HCT116 (cell line): Measurements from ENCODE around the gene COL26A1. TPM values are rescaled to one million over a fixed set of nuclear protein-coding genes. Genes with fewer than 3 reads are reported as not detected.

ENCODE experiments used
- ATAC-seq: fragments of 200-7000 bp; cut with Tn5 transposase; 2 replicates; pipeline ENCODE4 v1.9.1; 2020; ENCODE audit warnings: mild to moderate bottlenecking, moderate library complexity
- BruUV-seq: library from RNA; stranded (reverse); fragments of 400-500 nt; replicated peaks from 2 replicates; lab custom pipeline; 2021; lab: Mats Ljungman, UMichigan
- CTCF ChIA-PET: fragments of 300-600 bp; sonication (Branson Sonifier 250); formaldehyde crosslinking; loops from one replicate; lab custom pipeline; 2021; ENCODE audit warnings: antibody characterized with exemption; lab: Charles Lee
- POLR2A ChIA-PET: fragments of 300-600, 350-600 bp; sonication (Branson Sonifier 250); formaldehyde crosslinking; loops from one replicate; lab custom pipeline; 2021; ENCODE audit warnings: antibody characterized with exemption; lab: Charles Lee
- RAD21 ChIA-PET, 2 experiments: fragments of 300-600 bp; sonication (Branson Sonifier 250); formaldehyde crosslinking; loops; one replicate each; lab custom pipeline; 2023; ENCODE audit warnings: low total read pairs in 2 of 2; ENCODE audit not compliant: uncharacterized antibody in 2 of 2, unreplicated experiment in 2 of 2, low non-redundant PET in 1 of 2; lab: Charles Lee
- DNase-seq: peaks from one replicate; pipeline ENCODE4 v3.0.0-alpha.2; 2010; ENCODE audit warnings: low read depth, low spot score
- H2AFZ ChIP-seq: fragments of 200-600 bp; shearing (Covaris generic), sonication (generic); 2 replicates; pipeline ENCODE4 v1.6.1; 2017; ENCODE audit warnings: low read depth, mixed run types, mixed read lengths, antibody characterized with exemption, low read length; ENCODE audit not compliant: poor library complexity, severe bottlenecking
- H3K27ac ChIP-seq: 2 replicates; pipeline ENCODE4 v1.5.1; 2012; ENCODE audit warnings: low read depth, low read length
- H3K27me3 ChIP-seq: fragments of 200-600 bp; sonication (generic); 2 replicates; pipeline ENCODE4 v1.6.1; 2016; ENCODE audit warnings: mixed run types, low read length, mixed read lengths; ENCODE audit not compliant: insufficient read depth
- H3K36me3 ChIP-seq, 2 experiments: fragments of 200-500 bp in 1 of 2; fragments of 200-600 bp in 1 of 2; sonication (Bioruptor generic) in 1 of 2; sonication (generic) in 1 of 2; 2 replicates each; pipeline versions ENCODE4 v1.5.1 to v1.6.1; 2014 to 2016; ENCODE audit warnings: low read length in 2 of 2, inconsistent platforms in 1 of 2, mixed read lengths in 1 of 2, mixed run types in 1 of 2; ENCODE audit not compliant: insufficient read depth in 2 of 2, control insufficient read depth in 1 of 2
- H3K4me1 ChIP-seq, 2 experiments: fragments of 200-600 bp in 1 of 2; sonication (generic) in 1 of 2; 2 replicates each; pipeline versions ENCODE4 v1.5.1 to v1.6.1; 2012 to 2017; ENCODE audit warnings: low read length in 2 of 2, inconsistent platforms in 1 of 2, mild to moderate bottlenecking in 1 of 2, mixed read lengths in 1 of 2, mixed run types in 1 of 2, moderate library complexity in 1 of 2; ENCODE audit not compliant: insufficient read depth in 2 of 2, control insufficient read depth in 1 of 2
- H3K4me2 ChIP-seq: fragments of 200-600 bp; sonication (generic); 2 replicates; pipeline ENCODE4 v1.6.1; 2017; ENCODE audit warnings: mixed run types, low read length, mixed read lengths
- H3K4me3 ChIP-seq, 2 experiments: fragments of 200-600 bp in 1 of 2; sonication (generic) in 1 of 2; replicated peaks in 1 of 2; 2 replicates each; pipeline ENCODE4 v1.5.1; 2011 to 2016; ENCODE audit warnings: low read length in 2 of 2, control low read depth in 1 of 2, low read depth in 1 of 2, mild to moderate bottlenecking in 1 of 2, mixed read lengths in 1 of 2, mixed run types in 1 of 2
- H3K79me2 ChIP-seq: fragments of 200-600 bp; sonication (generic); 2 replicates; pipeline ENCODE4 v1.6.1; 2017; ENCODE audit warnings: mild to moderate bottlenecking, mixed run types, low read length, moderate library complexity, mixed read lengths; ENCODE audit not compliant: insufficient read depth
- H3K9ac ChIP-seq: fragments of 200-600 bp; sonication (generic); 2 replicates; pipeline ENCODE4 v1.6.1; 2016; ENCODE audit warnings: low read length, mixed read lengths
- H3K9me2 ChIP-seq: fragments of 200-600 bp; sonication (generic), shearing (Covaris generic); 2 replicates; pipeline ENCODE4 v1.6.1; 2017; ENCODE audit warnings: mixed run types, mild to moderate bottlenecking, moderate library complexity; ENCODE audit not compliant: insufficient read depth
- H3K9me3 ChIP-seq, 2 experiments: fragments of 200-500 bp in 1 of 2; fragments of 200-600 bp in 1 of 2; sonication (Bioruptor generic) in 1 of 2; sonication (generic) in 1 of 2; 2 replicates each; pipeline ENCODE4 v1.6.1; 2014 to 2017; ENCODE audit warnings: low read length in 2 of 2, mixed read lengths in 2 of 2, inconsistent platforms in 1 of 2, low read depth in 1 of 2, mild to moderate bottlenecking in 1 of 2, mixed run types in 1 of 2, moderate library complexity in 1 of 2; ENCODE audit not compliant: control insufficient read depth in 1 of 2, insufficient read depth in 1 of 2
- H4K20me1 ChIP-seq: fragments of 200-600 bp; sonication (generic), shearing (Covaris generic); 2 replicates; pipeline ENCODE4 v1.6.1; 2017; ENCODE audit warnings: mixed run types, mild to moderate bottlenecking, moderate library complexity; ENCODE audit not compliant: insufficient read depth
- ATF3 ChIP-seq: IDR thresholded peaks from 2 replicates; pipeline ENCODE4 v1.6.1; 2012
- CBX3 ChIP-seq: IDR thresholded peaks from 2 replicates; pipeline ENCODE4 v1.6.1; 2012; ENCODE audit warnings: low read depth
- CEBPB ChIP-seq: IDR thresholded peaks from 2 replicates; pipeline ENCODE4 v1.6.1; 2012; ENCODE audit warnings: low read depth
- EGR1 ChIP-seq: IDR thresholded peaks from 2 replicates; pipeline ENCODE4 v1.6.1; 2012; ENCODE audit warnings: low read depth
- ELF1 ChIP-seq: IDR thresholded peaks from 2 replicates; pipeline ENCODE4 v1.6.1; 2012; ENCODE audit warnings: low read depth, borderline replicate concordance
- EZH2 ChIP-seq: fragments of 200-600 bp; sonication (generic); IDR thresholded peaks from 2 replicates; pipeline ENCODE4 v1.6.1; 2017; ENCODE audit warnings: antibody characterized with exemption, mixed run types
- EZH2phosphoT487 ChIP-seq: fragments of 200-600 bp; IDR thresholded peaks from 2 replicates; pipeline ENCODE4 v1.6.1; 2018; ENCODE audit warnings: antibody characterized with exemption, borderline replicate concordance
- FOSL1 ChIP-seq: IDR thresholded peaks from 2 replicates; pipeline ENCODE4 v1.6.1; 2012; ENCODE audit warnings: low read depth
- JUND ChIP-seq: IDR thresholded peaks from 2 replicates; pipeline ENCODE4 v1.6.1; 2012
- POLR2AphosphoS5 ChIP-seq: IDR thresholded peaks from 2 replicates; pipeline ENCODE4 v1.6.1; 2011; ENCODE audit warnings: mild to moderate bottlenecking, low read depth, low read length, moderate library complexity
- RAD21 ChIP-seq: IDR thresholded peaks from 2 replicates; pipeline ENCODE4 v1.6.1; 2012; ENCODE audit warnings: low read depth, mild to moderate bottlenecking
- REST ChIP-seq: IDR thresholded peaks from 2 replicates; pipeline ENCODE4 v1.6.1; 2012; ENCODE audit warnings: low read depth
- SIN3A ChIP-seq: IDR thresholded peaks from 2 replicates; pipeline ENCODE4 v1.6.1; 2012; ENCODE audit warnings: low read depth
- SP1 ChIP-seq: IDR thresholded peaks from 2 replicates; pipeline ENCODE4 v1.6.1; 2012; ENCODE audit warnings: low read depth
- SRF ChIP-seq: IDR thresholded peaks from 2 replicates; pipeline ENCODE4 v1.6.1; 2012; ENCODE audit warnings: low read depth
- TCF7L2 ChIP-seq: IDR thresholded peaks from 2 replicates; pipeline ENCODE4 v1.7.0; 2011; ENCODE audit warnings: borderline replicate concordance, inconsistent platforms; ENCODE audit not compliant: insufficient read depth, insufficient read length; ENCODE audit errors: extremely low read depth
- YY1 ChIP-seq: IDR thresholded peaks from 2 replicates; pipeline ENCODE4 v1.6.1; 2011; ENCODE audit warnings: low read length, low read depth, moderate library complexity, mild to moderate bottlenecking; ENCODE audit not compliant: insufficient replicate concordance; ENCODE audit errors: extremely low read depth
- ZFX ChIP-seq: fragments of 450-650 bp; IDR thresholded peaks from 2 replicates; pipeline ENCODE4 v1.6.1; 2017
- ZNF274 ChIP-seq: fragments of 200-500 bp; sonication (Bioruptor generic); IDR thresholded peaks from 2 replicates; pipeline ENCODE4 v1.6.1; 2014; ENCODE audit warnings: mild to moderate bottlenecking, low read depth, low read length, inconsistent platforms
- intact Hi-C: fragments of 100-400 bp; cut with micrococcal nuclease; formaldehyde crosslinking; loops from 2 replicates; pipeline ENCODE4 v1.10.0; 2022
- total RNA-seq: library from RNA; stranded (reverse); gene quantifications from one replicate; pipeline ENCODE4 v1.2.1, GENCODE V29; 2021; ENCODE audit not compliant: unreplicated experiment
- TF ChIP-seq, protein P1 (sequence below): IDR thresholded peaks from 2 replicates; pipeline ENCODE4 v1.6.1; 2012

The COL26A1 gene
- total RNA-seq, 1 experiment from 2014 or later, result 0.27 TPM

GRCh38 chr7:101342892-101343291 is 19.8 kb upstream of the COL26A1 start:
- no peak overlapping the region for H3K27ac ChIP-seq
- POLR2A ChIA-PET, result no interaction called here
- RAD21 ChIA-PET, result no interaction called here

More at GRCh38 chr7:101342892-101343291, 19.8 kb upstream of the COL26A1 start:
- no peaks in the 10 kb centered on the region for H3K36me3 ChIP-seq
- H4K20me1 ChIP-seq, result no peaks in the 10 kb centered on the region
- no peak for TF ChIP-seq ZNF274
- no peak for TF ChIP-seq TCF7L2
- TF ChIP-seq ATF3, result no peak
- TF ChIP-seq CEBPB, result no peak
- no peak for TF ChIP-seq RAD21
- no peak for TF ChIP-seq SRF
- no peak for TF ChIP-seq EGR1
- TF ChIP-seq ELF1, result no peak
- TF ChIP-seq FOSL1, result no peak
- no peak for TF ChIP-seq SP1
- TF ChIP-seq CBX3, result no peak
- no peak for TF ChIP-seq ZFX
- no peak for TF ChIP-seq JUND
- TF ChIP-seq, protein P1, sequence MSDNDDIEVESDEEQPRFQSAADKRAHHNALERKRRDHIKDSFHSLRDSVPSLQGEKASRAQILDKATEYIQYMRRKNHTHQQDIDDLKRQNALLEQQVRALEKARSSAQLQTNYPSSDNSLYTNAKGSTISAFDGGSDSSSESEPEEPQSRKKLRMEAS, result no peak
- no peak for TF ChIP-seq REST
- no peak for TF ChIP-seq YY1
- no peak for TF ChIP-seq EZH2
- TF ChIP-seq POLR2AphosphoS5, result no peak
- no peak for TF ChIP-seq EZH2phosphoT487
- no peak for TF ChIP-seq SIN3A
- DNase-seq, result no peak
- no peak overlapping the region for H2AFZ ChIP-seq
- BruUV-seq, result no TSS peak
- CTCF ChIA-PET, result no interaction called here
- no peaks in the 10 kb centered on the region for H3K27me3 ChIP-seq
- no peaks in the 10 kb centered on the region for H3K9me3 ChIP-seq
- no peak overlapping the region for H3K9ac ChIP-seq
- no peak overlapping the region for H3K4me3 ChIP-seq
- H3K4me1 ChIP-seq, result no peaks in the 10 kb centered on the region
- no peak for ATAC-seq
- H3K79me2 ChIP-seq, result no peaks in the 10 kb centered on the region
- no peaks in the 10 kb centered on the region for H3K9me2 ChIP-seq
- intact Hi-C loops, result no loop called here
- no peak overlapping the region for H3K4me2 ChIP-seq
